HG03521 (cell line): Measurements from ENCODE around the gene PLEKHG5.
"Not testable (repeated sequence)": the region's sequence is repeated elsewhere in the genome, so short reads cannot be mapped to it uniquely, and the experiment has no call there.

ENCODE experiments used
- ATAC-seq: cut with Tn5 transposase; IDR thresholded peaks from one replicate; pipeline ENCODE4 v1.9.1; 2021; ENCODE audit warnings: mild to moderate bottlenecking, moderate library complexity; ENCODE audit not compliant: unreplicated experiment

Gene PLEKHG5

DNA sequence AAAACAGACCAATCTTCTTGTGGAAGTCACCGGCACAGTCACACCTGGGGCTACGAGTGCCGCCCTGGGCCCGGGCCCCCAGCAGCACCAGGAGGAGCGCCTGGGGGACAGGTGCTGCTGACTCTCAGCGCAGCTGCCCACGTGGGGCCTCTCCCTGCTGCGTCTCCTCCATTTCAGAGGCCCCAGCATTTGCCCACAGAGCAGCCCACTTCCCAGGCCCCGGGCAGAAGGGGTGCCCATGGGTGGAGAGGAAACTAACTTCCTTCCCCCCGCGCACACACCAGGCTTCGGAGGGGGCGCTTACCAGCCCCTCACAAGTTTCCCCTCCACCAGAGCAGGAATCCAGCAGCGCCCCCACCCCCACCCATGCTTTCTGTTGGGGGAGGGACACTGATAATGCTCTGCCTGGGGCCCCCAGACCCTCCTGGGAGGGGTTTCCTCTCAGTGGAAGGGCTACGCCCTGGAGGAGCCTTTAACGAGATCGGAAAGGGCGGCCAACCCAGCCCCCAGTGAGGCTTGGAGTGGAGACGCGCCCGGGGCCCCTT, 25.9 kb downstream of the PLEKHG5 start:
- ATAC-seq = no peak

DNA sequence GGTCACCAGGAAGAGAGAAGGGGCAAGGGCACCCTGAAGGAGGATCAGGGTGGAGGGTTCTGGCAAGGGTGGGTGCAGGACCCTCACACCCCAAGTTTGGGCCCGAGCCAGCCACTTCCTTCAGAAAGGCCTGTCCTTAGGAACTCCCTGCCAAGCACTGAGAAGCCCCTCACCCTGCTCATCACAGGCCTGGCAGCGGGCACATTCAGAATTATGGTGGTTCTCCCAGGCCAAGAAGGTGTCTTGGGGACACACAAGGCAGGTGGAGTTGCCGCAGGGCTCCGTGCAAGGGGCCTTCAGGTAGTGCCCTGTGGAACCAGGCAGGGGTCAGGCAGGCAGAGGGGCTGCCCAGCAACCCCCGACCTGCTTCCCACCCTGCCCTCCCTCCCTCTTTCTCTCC, 26.6 kb downstream of the PLEKHG5 start:
- no peak for ATAC-seq

DNA sequence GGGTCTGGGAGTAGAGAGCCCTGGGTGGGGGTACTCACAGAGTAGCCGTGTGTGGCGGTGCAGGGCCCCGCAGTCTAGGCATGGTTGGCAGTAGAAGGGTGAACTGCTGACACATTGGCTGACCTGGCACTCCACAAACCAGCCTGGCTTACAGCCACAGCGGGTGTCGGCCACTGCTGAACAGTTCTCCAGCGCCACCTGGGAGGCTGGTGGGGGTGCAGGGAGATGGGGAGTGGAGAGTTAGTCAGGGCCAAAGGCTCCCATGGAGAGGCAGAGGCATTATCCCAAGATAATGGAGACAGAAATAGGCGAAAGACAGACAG, 27.0 kb downstream of the PLEKHG5 start:
- no peak for ATAC-seq

GRCh38 chr1:6463120-6463412, 28.4 kb downstream of the PLEKHG5 start:
- ATAC-seq = no peak

- ATAC-seq = no peak
These were observed 28.9 kb downstream of the PLEKHG5 start for GRCh38 chr1:6462412-6463119.

DNA sequence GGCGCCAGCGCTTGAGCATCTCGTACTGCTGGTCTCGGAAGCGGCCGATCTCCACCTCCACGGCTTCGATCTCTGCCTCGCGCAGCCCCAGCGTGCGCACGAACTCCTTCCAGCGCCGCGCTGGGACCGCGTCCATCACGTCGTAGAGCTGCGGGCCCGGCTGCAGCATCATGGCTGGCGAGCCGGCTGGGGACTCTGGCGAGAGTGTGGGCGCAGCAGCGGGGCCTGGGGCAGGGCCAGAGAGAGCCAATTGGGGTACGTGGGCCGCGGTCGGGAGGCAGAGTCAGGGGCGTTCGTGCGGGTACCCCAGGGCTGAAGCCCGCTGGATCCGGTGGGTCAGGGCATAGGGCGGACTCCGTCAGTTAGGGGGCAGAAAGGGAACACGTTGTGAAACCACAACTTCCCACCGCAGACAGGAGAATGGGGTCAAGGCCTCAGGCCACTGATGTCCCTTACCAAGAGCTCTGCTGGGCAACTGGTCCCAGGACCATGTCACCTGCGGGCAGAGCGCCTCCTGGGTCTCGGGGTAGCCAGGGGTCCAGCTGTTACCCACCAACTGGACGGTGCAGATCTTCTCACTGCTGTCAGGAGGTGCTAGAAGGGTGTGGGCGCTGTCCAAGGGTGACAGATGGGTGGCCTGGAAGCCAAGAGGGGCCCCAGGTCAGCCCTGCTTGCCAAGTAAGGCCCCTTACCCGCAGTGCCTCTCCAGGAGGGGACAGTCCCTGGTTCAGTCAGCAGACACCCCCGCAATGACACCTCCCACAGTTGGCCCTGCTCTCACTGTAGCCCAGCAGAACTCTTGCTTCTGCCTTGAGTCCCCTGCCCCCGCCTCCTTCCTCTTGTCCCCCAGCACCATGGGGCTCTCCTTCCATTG, 29.7 kb downstream of the PLEKHG5 start:
- no peak for ATAC-seq

DNA sequence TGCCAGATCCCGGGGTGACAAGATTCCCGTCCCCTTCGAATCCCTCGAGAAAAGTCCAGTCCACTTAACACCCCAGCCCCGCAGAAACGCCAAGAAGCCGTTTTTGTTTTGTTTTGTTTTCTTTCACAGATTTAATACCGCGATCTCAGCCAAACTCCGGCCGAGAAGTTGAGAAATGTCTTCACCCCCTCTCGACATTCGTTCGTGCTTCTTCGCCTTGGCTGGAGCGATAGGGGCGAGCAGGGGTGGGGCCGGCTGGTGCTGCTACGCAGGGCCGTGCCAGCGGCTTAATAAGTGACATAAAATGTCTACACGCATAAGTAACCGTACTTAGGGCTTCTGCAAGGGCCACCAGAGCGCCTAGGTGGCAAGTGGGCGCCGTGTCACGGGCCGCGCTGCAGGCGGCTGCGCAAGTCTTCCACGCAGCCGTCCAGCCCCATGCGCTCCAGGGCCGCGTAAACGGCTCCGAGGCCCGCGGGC, 30.4 kb downstream of the PLEKHG5 start:
- no peak for ATAC-seq

- ATAC-seq = no peak
These were observed 31.0 kb downstream of the PLEKHG5 start for GRCh38 chr1:6460301-6461050.

DNA sequence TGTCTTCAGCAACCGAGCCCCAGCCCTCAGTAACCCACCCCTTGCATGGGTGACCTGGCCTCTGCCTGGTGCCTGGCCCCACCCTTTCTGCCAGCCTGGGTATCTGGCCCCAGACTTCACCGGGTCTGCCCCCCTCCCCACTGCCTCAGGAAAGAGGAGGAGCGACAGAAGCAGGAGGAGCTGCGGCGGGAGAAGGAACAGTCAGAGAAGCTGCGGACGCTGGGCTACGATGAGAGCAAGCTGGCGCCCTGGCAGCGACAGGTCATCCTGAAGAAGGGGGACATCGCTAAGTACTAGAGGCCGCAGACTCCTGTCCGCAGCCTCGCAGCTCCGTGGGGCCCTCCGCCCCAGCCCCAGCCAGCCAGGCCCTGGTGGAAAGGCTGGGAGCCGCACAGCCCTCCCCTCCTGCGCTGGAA, 31.6 kb downstream of the PLEKHG5 start:
- no peak for ATAC-seq

DNA sequence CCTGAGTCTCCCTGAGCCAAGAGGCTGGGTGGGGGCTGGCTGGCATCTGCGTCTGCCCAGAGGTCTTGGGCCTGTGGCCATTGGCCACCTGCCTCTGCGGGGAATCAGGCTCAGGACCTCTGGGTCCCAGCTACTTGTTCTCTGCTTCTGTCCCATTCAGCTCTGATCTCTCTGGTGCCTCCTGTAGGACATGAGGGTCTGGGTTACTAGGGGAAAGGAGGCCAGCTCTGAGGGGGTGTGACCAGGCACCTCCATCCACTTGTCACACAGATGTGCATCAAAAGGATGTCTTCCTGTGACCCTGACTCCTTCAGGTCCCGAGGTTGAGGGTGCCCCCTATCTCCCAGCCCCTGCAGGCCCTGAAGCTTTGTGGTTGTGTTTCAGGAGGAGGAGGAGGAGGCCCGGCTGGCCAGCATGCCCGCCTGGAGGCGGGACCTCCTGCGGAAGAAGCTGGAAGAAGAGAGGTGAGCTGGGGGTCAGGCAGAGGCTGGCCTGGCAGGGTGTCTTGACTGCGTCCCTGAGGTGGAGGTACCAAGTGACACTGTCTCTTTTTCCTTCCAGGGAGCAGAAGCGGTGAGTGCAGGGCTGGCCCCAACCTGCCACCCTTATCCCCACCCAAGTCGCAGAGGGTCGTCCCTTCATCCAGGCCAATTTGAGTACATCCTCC, 34.5 kb downstream of the PLEKHG5 start:
- ATAC-seq = no peak

DNA sequence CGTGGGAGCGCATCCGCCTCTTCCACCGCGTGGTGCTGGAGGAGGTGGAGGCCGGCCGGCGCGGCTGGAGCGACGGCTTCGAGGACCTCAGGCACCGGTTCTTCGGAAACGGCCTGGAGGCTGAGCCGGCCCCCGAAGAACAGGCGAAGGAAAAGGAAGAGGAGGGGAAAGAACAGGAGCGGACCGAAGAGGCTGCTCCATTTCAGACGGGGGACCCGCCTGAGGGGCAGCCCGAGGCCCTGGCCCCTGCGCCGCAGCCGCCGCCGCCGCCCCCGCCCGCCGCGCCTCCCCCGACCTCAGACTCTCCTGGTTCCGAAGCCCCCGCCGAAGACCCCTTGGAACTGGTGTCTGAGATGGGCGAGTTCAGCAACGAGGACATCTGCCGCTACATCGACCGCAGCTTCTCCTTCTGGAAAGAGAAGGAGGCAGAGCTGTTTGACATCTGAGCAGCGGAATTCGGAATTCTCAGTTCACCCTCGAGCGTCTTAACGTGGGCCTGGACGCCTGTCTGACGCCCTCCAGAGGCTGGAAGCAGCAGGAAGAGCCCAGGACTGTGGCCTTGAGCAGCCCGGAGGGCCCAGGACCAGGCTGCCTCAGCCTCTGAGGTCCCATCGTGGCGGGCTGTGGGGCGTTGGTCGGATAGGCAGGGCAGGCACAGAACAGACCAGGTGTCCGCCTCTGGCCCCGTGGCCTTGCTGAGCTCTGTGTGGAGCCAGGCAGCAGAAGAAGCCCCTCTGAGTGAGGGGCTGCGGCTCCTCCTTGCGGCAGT, 35.5 kb downstream of the PLEKHG5 start:
- ATAC-seq = not testable (repeated sequence)

DNA sequence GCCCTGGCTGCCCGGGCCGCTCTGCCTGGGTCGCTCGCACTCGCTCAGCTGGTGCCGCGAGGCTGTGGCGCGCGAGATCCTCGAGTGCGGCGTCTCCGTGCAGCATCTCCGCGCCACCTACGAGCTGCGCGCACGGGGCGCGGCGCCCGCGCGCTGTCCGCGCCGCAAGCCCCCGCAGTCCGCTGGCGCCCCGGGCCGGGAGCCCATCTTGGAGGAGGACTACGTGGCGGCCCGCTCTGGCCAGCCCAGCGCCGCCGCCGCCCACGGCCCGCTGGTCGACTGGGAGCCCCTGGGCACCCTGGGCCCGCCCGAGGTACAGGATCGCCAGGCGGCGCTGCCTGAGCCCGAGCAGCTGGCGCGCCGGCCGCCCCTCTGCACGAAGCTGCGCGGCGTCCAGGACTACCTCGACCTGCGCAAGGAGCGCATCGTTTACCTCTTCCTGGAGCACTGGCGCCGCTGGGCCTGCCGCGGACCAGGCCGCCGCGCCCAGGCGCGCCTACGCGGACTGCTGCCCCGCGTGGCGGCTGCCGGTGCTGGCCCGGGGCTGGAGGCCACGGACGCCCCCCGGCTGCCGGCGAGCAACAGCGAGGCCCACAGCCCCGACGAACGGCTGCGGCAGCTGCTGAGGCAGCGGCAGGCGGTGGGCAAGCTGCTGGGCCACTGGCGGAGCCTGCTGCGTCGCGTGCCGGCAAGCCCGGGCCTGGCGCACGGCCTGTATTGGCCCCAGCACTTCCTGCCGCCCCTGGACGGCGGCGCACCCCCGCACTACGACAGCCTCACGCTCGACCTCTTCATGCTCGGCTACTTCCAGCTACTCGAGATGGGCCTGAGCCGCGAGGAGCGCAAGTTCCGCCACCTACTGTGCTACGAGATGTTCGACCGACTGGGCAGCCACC, 36.4 kb downstream of the PLEKHG5 start:
- ATAC-seq = no peak

GRCh38 chr1:6453895-6454855, 37.3 kb downstream of the PLEKHG5 start:
- not testable (repeated sequence) for ATAC-seq

DNA sequence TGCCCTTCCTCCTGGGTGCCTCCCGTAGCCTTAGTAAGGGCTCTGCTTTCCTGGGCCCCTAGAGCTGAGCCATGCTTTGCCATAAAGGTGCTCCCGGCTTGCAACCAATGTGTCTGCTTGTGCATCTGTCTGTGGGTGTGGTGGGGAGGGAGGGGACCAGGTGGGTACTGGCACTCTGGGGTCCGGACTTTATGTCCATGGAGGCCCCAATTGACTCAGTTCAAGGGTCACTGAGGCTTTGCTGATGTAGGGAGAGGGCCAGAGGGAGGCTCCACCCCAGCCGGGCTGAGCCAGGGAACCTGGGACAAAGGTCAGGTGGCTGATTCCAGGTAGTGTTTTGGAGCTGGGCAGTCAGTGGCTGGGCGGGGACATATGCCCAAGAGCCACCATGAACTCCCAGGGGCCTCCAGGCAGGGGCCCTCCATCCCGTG, 40.5 kb downstream of the PLEKHG5 start:
- ATAC-seq = no peak

DNA sequence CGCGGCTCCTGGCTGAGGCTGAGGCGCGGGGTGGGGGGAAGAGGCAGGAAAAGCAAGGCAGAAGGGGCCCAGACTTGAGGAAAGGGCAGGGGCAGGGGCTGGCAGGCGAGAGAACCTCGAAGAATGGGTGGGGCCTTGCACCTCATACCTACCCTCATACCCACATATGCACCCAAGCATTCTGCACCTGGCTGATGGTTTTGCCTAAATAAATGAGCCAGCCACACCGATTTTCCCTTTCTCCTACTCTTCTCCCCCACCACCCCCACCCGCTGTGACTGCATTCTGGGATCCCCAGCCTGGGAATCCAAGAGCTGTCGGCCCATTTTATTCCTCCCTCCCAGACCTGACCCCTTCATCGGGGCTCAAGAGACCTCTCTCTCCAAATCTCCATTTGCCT, 41.0 kb downstream of the PLEKHG5 start:
- ATAC-seq = not testable (repeated sequence)

- no peak for ATAC-seq
These were observed 41.4 kb downstream of the PLEKHG5 start for GRCh38 chr1:6450005-6450450.

DNA sequence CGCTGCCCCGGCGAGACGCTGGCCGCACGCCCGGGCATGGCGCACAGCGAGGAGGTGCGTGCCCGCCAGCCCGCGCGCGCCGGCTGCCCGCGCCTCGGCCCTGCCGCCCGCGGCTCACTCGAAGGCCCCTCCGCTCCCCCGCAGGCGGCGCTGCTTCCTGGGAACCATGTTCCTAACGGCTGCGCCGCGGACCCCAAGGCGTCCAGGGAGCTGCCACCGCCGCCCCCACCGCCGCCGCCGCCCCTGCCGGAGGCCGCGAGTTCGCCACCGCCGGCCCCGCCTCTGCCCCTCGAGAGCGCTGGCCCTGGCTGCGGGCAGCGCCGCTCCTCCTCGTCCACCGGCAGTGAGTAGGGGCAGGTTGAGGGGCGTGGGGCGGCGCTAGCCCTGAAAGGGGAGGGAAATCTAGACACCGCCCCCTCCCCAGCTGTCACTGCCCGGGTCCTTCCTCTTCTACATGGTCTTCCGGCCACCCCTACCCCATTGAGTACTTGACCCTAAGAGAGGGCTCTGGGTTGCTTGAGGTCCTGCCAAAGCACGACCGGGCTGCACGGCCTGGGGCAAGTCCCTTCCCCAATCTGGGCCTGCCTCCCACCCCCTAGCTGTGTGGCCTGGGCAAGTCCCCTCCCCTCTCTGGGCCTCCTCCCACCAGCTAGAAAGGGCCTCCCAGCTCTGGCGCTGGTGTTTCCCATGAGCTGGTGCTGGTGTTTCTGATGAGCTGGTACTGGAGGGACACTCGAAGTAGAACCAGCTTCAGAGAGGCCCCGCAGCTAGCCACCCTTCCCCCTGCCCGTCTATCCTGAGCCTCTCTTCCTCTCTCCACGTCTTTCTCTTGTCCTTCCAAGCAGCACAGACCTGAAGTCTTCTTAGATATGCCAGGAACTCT, 42.5 kb downstream of the PLEKHG5 start:
- no peak for ATAC-seq
